ENCODE data around the gene N4BP2L2. TPM values are rescaled to one million over a fixed set of nuclear protein-coding genes. Genes with fewer than 3 reads are reported as not detected.

Gene N4BP2L2
- total RNA-seq, 1 donor from 2014 or later, result 81.9 TPM

GRCh38 chr13:32587011-32587810 is 48.6 kb upstream of the N4BP2L2 start:
- peak overlapping the region; percentile 92 for H3K4me3 Mint-ChIP-seq (ENCODE audit: unreplicated experiment)
- H3K79me2 ChIP-seq (ENCODE audit: insufficient read depth, low read length), result peaks cover 50% of the 10 kb centered on the region

GRCh38 chr13:32586080-32586900 is 47.7 kb upstream of the N4BP2L2 start, which contains the start of gene PDS5B:
PDS5B (plus strand) TSS chr13:32586452; CDS start chr13:32648773, 62,321 bp downstream.
- peak within 1 kb of the TSS; percentile 99 for H3K4me3 ChIP-seq (ENCODE audit: insufficient read depth, low read depth, low read length)
- no peaks in the 10 kb centered on the region for H3K36me3 ChIP-seq (ENCODE audit: insufficient read depth, low read length)
- no peaks in the 10 kb centered on the region for H3K36me3 Mint-ChIP-seq (ENCODE audit: low read depth, unreplicated experiment)
- H3K27me3 Mint-ChIP-seq (ENCODE audit: low read depth, unreplicated experiment), result no peaks in the 10 kb centered on the region
- H3K9ac ChIP-seq (ENCODE audit: low read length), result peak within 1 kb of the TSS; percentile 90
- H3K4me1 ChIP-seq (ENCODE audit: insufficient read depth, low read length), result peaks cover 7% of the 10 kb centered on the region
- H3K9me3 ChIP-seq (ENCODE audit: insufficient read depth, low read depth, low read length), result no peaks in the 10 kb centered on the region
- no peak for TF ChIP-seq EZH2 (IDR thresholded peaks at IDR 0.05; ENCODE audit: insufficient read depth, low read length)
- TF ChIP-seq CTCF (IDR thresholded peaks at IDR 0.05; ENCODE audit: insufficient read depth, low read depth, low read length), result peak; percentile 39
- DNase-seq (ENCODE audit: low read depth) (peak; percentile 81), FAIRE-seq (no peak)
- H3K4me3 Mint-ChIP-seq (ENCODE audit: unreplicated experiment), result peak within 1 kb of the TSS; percentile 92
- H2AFZ ChIP-seq (ENCODE audit: low read depth, low read length), result peak within 1 kb of the TSS; percentile 73
- H3K9me3 Mint-ChIP-seq (ENCODE audit: unreplicated experiment), result no peaks in the 10 kb centered on the region
- peaks cover 41% of the 10 kb centered on the region for H3K79me2 ChIP-seq (ENCODE audit: insufficient read depth, low read length)
- no peaks in the 10 kb centered on the region for H3K27me3 ChIP-seq (ENCODE audit: insufficient read depth, low read length)
- peaks cover 26% of the 10 kb centered on the region for H3K4me1 Mint-ChIP-seq (ENCODE audit: low read depth, unreplicated experiment)
- H3K27ac Mint-ChIP-seq (ENCODE audit: unreplicated experiment), result peak within 1 kb of the TSS; percentile 94
- H4K20me1 ChIP-seq (ENCODE audit: insufficient read depth, low read length), result peaks cover 27% of the 10 kb centered on the region
- H3K27ac ChIP-seq (ENCODE audit: low read depth, low read length), result peak within 1 kb of the TSS; percentile 92
- peak within 1 kb of the TSS; percentile 92 for H3K4me2 ChIP-seq (ENCODE audit: low read length)

More at GRCh38 chr13:32587011-32587810, 48.6 kb upstream of the N4BP2L2 start:
- no peaks in the 10 kb centered on the region for H3K9me3 Mint-ChIP-seq (ENCODE audit: unreplicated experiment)
- peaks cover 26% of the 10 kb centered on the region for H3K4me1 Mint-ChIP-seq (ENCODE audit: low read depth, unreplicated experiment)
- Histone ChIP-seq H3K9ac (ENCODE audit: low read length) (peak overlapping the region; percentile 90), H3K4me1 (ENCODE audit: insufficient read depth, low read length) (peaks cover 7% of the 10 kb centered on the region), H3K4me2 (ENCODE audit: low read length) (peak overlapping the region; percentile 92), H3K36me3 (ENCODE audit: insufficient read depth, low read length) (no peaks in the 10 kb centered on the region), H3K9me3 (ENCODE audit: insufficient read depth, low read depth, low read length) (no peaks in the 10 kb centered on the region), H2AFZ (ENCODE audit: low read depth, low read length) (peak overlapping the region; percentile 51), H3K4me3 (ENCODE audit: insufficient read depth, low read depth, low read length) (peak overlapping the region; percentile 99), H3K27ac (ENCODE audit: low read depth, low read length) (peak overlapping the region; percentile 92), H4K20me1 (ENCODE audit: insufficient read depth, low read length) (peaks cover 35% of the 10 kb centered on the region), H3K27me3 (ENCODE audit: insufficient read depth, low read length) (no peaks in the 10 kb centered on the region)
- TF ChIP-seq EZH2 (IDR thresholded peaks at IDR 0.05; ENCODE audit: insufficient read depth, low read length) (no peak), CTCF (IDR thresholded peaks at IDR 0.05; ENCODE audit: insufficient read depth, low read depth, low read length) (no peak)
- H3K27me3 Mint-ChIP-seq (ENCODE audit: low read depth, unreplicated experiment), result no peaks in the 10 kb centered on the region
- DNase-seq (ENCODE audit: low read depth), result peak; percentile 59
- FAIRE-seq, result no peak
- no peaks in the 10 kb centered on the region for H3K36me3 Mint-ChIP-seq (ENCODE audit: low read depth, unreplicated experiment)
- peak overlapping the region; percentile 94 for H3K27ac Mint-ChIP-seq (ENCODE audit: unreplicated experiment)
